CD14-positive monocyte (primary cell): ENCODE measurements around the gene THSD7A. TPM values are rescaled to one million over a fixed set of nuclear protein-coding genes. Genes with fewer than 3 reads are reported as not detected.

Experiments
- DNase-seq, 3 donors: peaks; one replicate each; pipeline ENCODE4 v3.0.0-alpha.2; 2011 to 2022
- H2AFZ ChIP-seq: 2 replicates; pipeline ENCODE4 v1.6.0; 2012; ENCODE audit warnings: mild to moderate bottlenecking, low read depth, low read length, inconsistent platforms; ENCODE audit not compliant: insufficient read depth, poor library complexity, severe bottlenecking
- H3K27ac ChIP-seq, 2 donors: 1 replicate in 1 of 2; 2 replicates in 1 of 2; pipeline ENCODE4 v1.5.1; 2012 to 2013; ENCODE audit warnings: low read length in 2 of 2, control low read depth in 1 of 2, inconsistent platforms in 1 of 2, low read depth in 1 of 2, mild to moderate bottlenecking in 1 of 2
- H3K27me3 ChIP-seq, 2 donors: one replicate each; pipeline versions ENCODE4 v1.6.0 to v1.6.1; 2011 to 2013; ENCODE audit warnings: low read length in 2 of 2; ENCODE audit not compliant: control insufficient read depth in 2 of 2, insufficient read depth in 2 of 2
- H3K36me3 ChIP-seq, 2 donors: replicated peaks in 1 of 2; 1 replicate in 1 of 2; 2 replicates in 1 of 2; pipeline versions ENCODE4 v1.5.1 to v1.6.1; 2012 to 2013; ENCODE audit warnings: low read length in 2 of 2, control low read depth in 1 of 2, inconsistent platforms in 1 of 2, mild to moderate bottlenecking in 1 of 2; ENCODE audit not compliant: insufficient read depth in 2 of 2, control insufficient read depth in 1 of 2
- H3K4me1 ChIP-seq, 2 donors: 1 replicate in 1 of 2; 2 replicates in 1 of 2; pipeline versions ENCODE4 v1.5.1 to v1.6.1; 2012 to 2013; ENCODE audit warnings: low read length in 2 of 2, control low read depth in 1 of 2, inconsistent platforms in 1 of 2, mild to moderate bottlenecking in 1 of 2, moderate library complexity in 1 of 2; ENCODE audit not compliant: insufficient read depth in 2 of 2, control insufficient read depth in 1 of 2
- H3K4me2 ChIP-seq: replicated peaks from 2 replicates; pipeline ENCODE3; 2012; ENCODE audit warnings: low read length, moderate library complexity, mild to moderate bottlenecking; ENCODE audit not compliant: poor library complexity, severe bottlenecking; ENCODE audit errors: extremely low read depth
- H3K4me3 ChIP-seq, 3 experiments: fragments of 200-600 bp in 1 of 3; sonication (generic) in 1 of 3; replicated peaks in 1 of 3; 1 replicate in 2 of 3; 2 replicates in 1 of 3; pipeline ENCODE4 v1.5.1; 2011 to 2013; ENCODE audit warnings: low read length in 3 of 3, mild to moderate bottlenecking in 3 of 3, control low read depth in 2 of 3, low read depth in 2 of 3, inconsistent platforms in 1 of 3, moderate library complexity in 1 of 3
- H3K79me2 ChIP-seq: 2 replicates; pipeline ENCODE4 v1.6.0; 2012; ENCODE audit warnings: mild to moderate bottlenecking, control low read depth, inconsistent platforms, low read length, moderate library complexity; ENCODE audit not compliant: insufficient read depth
- H3K9ac ChIP-seq: 2 replicates; pipeline ENCODE4 v1.6.0; 2017; ENCODE audit warnings: low read length, mild to moderate bottlenecking; ENCODE audit not compliant: insufficient read depth, poor library complexity, severe bottlenecking
- H3K9me3 ChIP-seq, 2 donors: replicated peaks in 1 of 2; 1 replicate in 1 of 2; 2 replicates in 1 of 2; pipeline versions ENCODE4 v1.5.1 to v1.6.1; 2012 to 2013; ENCODE audit warnings: low read length in 2 of 2, control low read depth in 1 of 2; ENCODE audit not compliant: control insufficient read depth in 1 of 2, insufficient read depth in 1 of 2
- H4K20me1 ChIP-seq: 2 replicates; pipeline ENCODE4 v1.6.0; 2012; ENCODE audit warnings: mild to moderate bottlenecking, low read length, control low read depth, moderate library complexity; ENCODE audit not compliant: insufficient read depth
- H3K27ac Mint-ChIP-seq, 7 donors: one replicate each; pipeline ENCODE4 v1.8.0; 2020; ENCODE audit warnings: mild to moderate bottlenecking in 7 of 7, mixed read lengths in 7 of 7, moderate library complexity in 6 of 7, inconsistent platforms in 2 of 7
- H3K27me3 Mint-ChIP-seq, 3 donors: one replicate each; pipeline ENCODE4 v1.8.0; 2021 to 2022; ENCODE audit warnings: low read depth in 3 of 3, mild to moderate bottlenecking in 3 of 3, mixed read lengths in 3 of 3, moderate library complexity in 3 of 3, inconsistent platforms in 1 of 3
- H3K36me3 Mint-ChIP-seq, 2 donors: one replicate each; pipeline ENCODE4 v1.8.0; 2020; ENCODE audit warnings: mixed read lengths in 2 of 2, inconsistent platforms in 1 of 2, mild to moderate bottlenecking in 1 of 2
- H3K4me1 Mint-ChIP-seq: one replicate; pipeline ENCODE4 v1.8.0; 2020; ENCODE audit warnings: mild to moderate bottlenecking, mixed read lengths
- H3K4me3 Mint-ChIP-seq, 2 donors: one replicate each; pipeline ENCODE4 v1.8.0; 2020; ENCODE audit warnings: mild to moderate bottlenecking in 2 of 2, mixed read lengths in 2 of 2, moderate library complexity in 1 of 2
- H3K9me3 Mint-ChIP-seq, 7 donors: one replicate each; pipeline ENCODE4 v1.8.0; 2020 to 2022; ENCODE audit warnings: mixed read lengths in 7 of 7, mild to moderate bottlenecking in 6 of 7, moderate library complexity in 6 of 7, inconsistent platforms in 2 of 7
- WGBS: methylation state at CpG from one replicate; pipeline ENCODE4 v1.1.5; 2013; ENCODE audit warnings: missing lambda C conversion rate; ENCODE audit not compliant: insufficient coverage; 5-methylcytosine and 5-hydroxymethylcytosine counted together
- intact Hi-C, 2 donors: fragments of 100-400 bp; cut with micrococcal nuclease; formaldehyde crosslinking; loops; one replicate each; pipeline versions ENCODE4 v1.15.0 to v1.15.1; 2023
- polyA plus RNA-seq, 3 donors: library from polyadenylated mRNA; depleted of rRNA in 1 of 3; unstranded in 2 of 3; stranded (reverse) in 1 of 3; fragments of 300-500 nt in 2 of 3; fragments of >200 nt in 1 of 3; fragmentation: Illumina TruSeq in 2 of 3; gene quantifications; 1 replicate in 2 of 3; 2 replicates in 1 of 3; pipeline ENCODE4 v1.2.3, GENCODE V29; 2012 to 2021
- TF ChIP-seq, protein P1 (sequence below): fragments of 200-600 bp; IDR thresholded peaks from one replicate; pipeline ENCODE4 v1.8.0; 2022; ENCODE audit warnings: antibody characterized with exemption, mild to moderate bottlenecking

The THSD7A gene
- polyA plus RNA-seq, 3 donors = under 0.01 TPM; not detected in 2

DNA sequence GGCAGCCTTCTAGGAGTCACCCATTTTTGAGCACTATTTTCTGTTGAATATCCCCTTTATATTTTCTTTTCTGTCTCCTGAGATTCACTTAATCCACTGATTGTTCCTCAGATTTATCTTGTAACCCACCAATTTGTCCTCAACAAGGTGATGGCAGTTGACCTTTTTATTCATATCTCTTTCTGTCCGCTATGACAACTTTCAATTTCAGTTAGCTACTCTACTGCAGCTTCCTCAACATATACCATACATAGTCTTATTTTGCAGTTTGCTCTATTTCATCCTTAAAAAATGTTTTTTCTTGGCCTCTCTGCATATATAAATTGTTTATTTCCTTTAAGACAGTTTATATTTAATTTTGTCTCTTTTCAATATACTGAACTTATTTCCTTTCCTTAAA, 101.3 kb downstream of the THSD7A start:
- no peaks in the 10 kb centered on the region for H3K27me3 ChIP-seq
- H3K27ac ChIP-seq = no peak overlapping the region
- intact Hi-C loops = no loop called here
- no peak overlapping the region for H3K4me3 Mint-ChIP-seq
- no peaks in the 10 kb centered on the region for H3K4me1 Mint-ChIP-seq
- no peaks in the 10 kb centered on the region for H3K9me3 ChIP-seq
- H3K9ac ChIP-seq = no peak overlapping the region
- TF ChIP-seq, protein P1, sequence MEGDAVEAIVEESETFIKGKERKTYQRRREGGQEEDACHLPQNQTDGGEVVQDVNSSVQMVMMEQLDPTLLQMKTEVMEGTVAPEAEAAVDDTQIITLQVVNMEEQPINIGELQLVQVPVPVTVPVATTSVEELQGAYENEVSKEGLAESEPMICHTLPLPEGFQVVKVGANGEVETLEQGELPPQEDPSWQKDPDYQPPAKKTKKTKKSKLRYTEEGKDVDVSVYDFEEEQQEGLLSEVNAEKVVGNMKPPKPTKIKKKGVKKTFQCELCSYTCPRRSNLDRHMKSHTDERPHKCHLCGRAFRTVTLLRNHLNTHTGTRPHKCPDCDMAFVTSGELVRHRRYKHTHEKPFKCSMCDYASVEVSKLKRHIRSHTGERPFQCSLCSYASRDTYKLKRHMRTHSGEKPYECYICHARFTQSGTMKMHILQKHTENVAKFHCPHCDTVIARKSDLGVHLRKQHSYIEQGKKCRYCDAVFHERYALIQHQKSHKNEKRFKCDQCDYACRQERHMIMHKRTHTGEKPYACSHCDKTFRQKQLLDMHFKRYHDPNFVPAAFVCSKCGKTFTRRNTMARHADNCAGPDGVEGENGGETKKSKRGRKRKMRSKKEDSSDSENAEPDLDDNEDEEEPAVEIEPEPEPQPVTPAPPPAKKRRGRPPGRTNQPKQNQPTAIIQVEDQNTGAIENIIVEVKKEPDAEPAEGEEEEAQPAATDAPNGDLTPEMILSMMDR = no peak
- H3K4me1 ChIP-seq = no peaks in the 10 kb centered on the region
- H4K20me1 ChIP-seq = no peaks in the 10 kb centered on the region
- H3K4me3 ChIP-seq = no peak overlapping the region
- no peak for DNase-seq
- no CpG with 5 or more reads among the region's 1 CpG for WGBS
- no peaks in the 10 kb centered on the region for H3K36me3 Mint-ChIP-seq
- H3K27ac Mint-ChIP-seq = no peak overlapping the region
- peaks cover 0 to 1% (median 0%) of the 10 kb centered on the region in 3 donors for H3K27me3 Mint-ChIP-seq
- no peaks in the 10 kb centered on the region for H3K36me3 ChIP-seq
- H3K4me2 ChIP-seq = no peak overlapping the region
- H3K9me3 Mint-ChIP-seq = peaks cover 0 to 2% (median 0%) of the 10 kb centered on the region in 7 donors
- H3K79me2 ChIP-seq = no peaks in the 10 kb centered on the region
- no peak overlapping the region for H2AFZ ChIP-seq

DNA sequence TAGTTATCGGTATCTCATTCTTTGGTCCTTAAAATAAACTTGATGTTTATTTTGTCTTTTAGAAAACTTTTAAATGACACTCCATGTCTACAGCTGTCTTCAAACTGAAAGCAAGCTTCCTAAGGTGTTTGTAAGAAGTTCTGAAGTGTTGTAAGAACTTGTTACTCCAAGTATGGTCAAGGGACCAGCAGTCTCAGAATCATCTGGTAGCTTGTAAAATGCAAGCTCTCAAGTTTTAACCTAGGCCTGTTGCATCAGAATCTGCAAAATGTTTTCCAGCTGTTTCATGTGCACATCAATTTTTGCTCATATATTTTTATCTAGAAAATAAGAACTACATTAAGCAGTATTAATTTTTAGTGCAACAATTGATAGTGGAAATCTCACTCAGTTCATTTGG, 104.1 kb downstream of the THSD7A start:
- no peak for DNase-seq
- H4K20me1 ChIP-seq = no peaks in the 10 kb centered on the region
- H3K27me3 ChIP-seq = no peaks in the 10 kb centered on the region
- Mint-ChIP-seq H3K4me3 (no peak overlapping the region), H3K4me1 (no peaks in the 10 kb centered on the region), H3K36me3 (no peaks in the 10 kb centered on the region), H3K27ac (no peak overlapping the region), H3K27me3 (peaks cover 0 to 1% (median 0%) of the 10 kb centered on the region in 3 donors), H3K9me3 (peaks cover 0 to 2% (median 0%) of the 10 kb centered on the region in 7 donors)
- H3K27ac ChIP-seq = no peak overlapping the region
- intact Hi-C loops = no loop called here
- H3K4me1 ChIP-seq = no peaks in the 10 kb centered on the region
- H3K36me3 ChIP-seq = no peaks in the 10 kb centered on the region
- no peaks in the 10 kb centered on the region for H3K9me3 ChIP-seq
- H3K4me3 ChIP-seq = no peak overlapping the region
- TF ChIP-seq, protein P1 = no peak
- no peak overlapping the region for H3K4me2 ChIP-seq
- H3K9ac ChIP-seq = no peak overlapping the region
- WGBS = no CpG with 5 or more reads among the region's 1 CpG
- H2AFZ ChIP-seq = no peak overlapping the region
- no peaks in the 10 kb centered on the region for H3K79me2 ChIP-seq
